Measurements from ENCODE around the gene KIF26B.

GRCh38 chr1:245481261-245481660, 326.5 kb downstream of the KIF26B start:
- no peak for TF ChIP-seq CTCF (conservative IDR thresholded peaks at IDR 0.05; ENCODE audit: low read depth in 2 of 2)
- no peak for TF ChIP-seq CREB1 (CRISPR knock-in tag; IDR thresholded peaks at IDR 0.05; ENCODE audit: low read depth)
- TF ChIP-seq EZH2 (IDR thresholded peaks at IDR 0.05; ENCODE audit: low read depth, unreplicated experiment), result no peak
- no peak for TF ChIP-seq REST (IDR thresholded peaks at IDR 0.05; ENCODE audit: unreplicated experiment)
- no peak for TF ChIP-seq ETS1 (IDR thresholded peaks at IDR 0.05)
- TF ChIP-seq POLR2AphosphoS5 (IDR thresholded peaks at IDR 0.05; ENCODE audit: low read depth), result no peak
- TF ChIP-seq EZH2phosphoT487 (IDR thresholded peaks at IDR 0.05; ENCODE audit: unreplicated experiment), result no peak
- no peak for TF ChIP-seq NANOG (IDR thresholded peaks at IDR 0.05; ENCODE audit: borderline replicate concordance)
- TF ChIP-seq ZNF331 (CRISPR knock-in tag; IDR thresholded peaks at IDR 0.05; ENCODE audit: low read depth), result no peak
- no peak for TF ChIP-seq JUNB (IDR thresholded peaks at IDR 0.05; ENCODE audit: unreplicated experiment)
- TF ChIP-seq STAT1 (IDR thresholded peaks at IDR 0.05; ENCODE audit: unreplicated experiment), result no peak
- TF ChIP-seq ZNF462 (CRISPR knock-in tag; IDR thresholded peaks at IDR 0.05), result no peak
- no peak for TF ChIP-seq ZNF114 (CRISPR knock-in tag; IDR thresholded peaks at IDR 0.05)
